Activated CD8-positive, alpha-beta T cell treated with anti-CD3 and anti-CD28 coated beads for 36 hours (primary cell): Measurements from ENCODE around the gene SORCS2. TPM values are rescaled to one million over a fixed set of nuclear protein-coding genes. Genes with fewer than 3 reads are reported as not detected.

Source experiments
- ATAC-seq: fragments of 200-7000 bp; cut with Tn5 transposase; one replicate; pipeline ENCODE4 v1.10.0; 2021; ENCODE audit warnings: mild to moderate bottlenecking, moderate library complexity
- CTCF ChIA-PET: fragments of 350-600 bp; sonication (Branson Sonifier 250); formaldehyde crosslinking; loops from one replicate; lab custom pipeline; 2021; ENCODE audit warnings: antibody characterized with exemption; lab: Charles Lee
- POLR2A ChIA-PET: fragments of 350-600 bp; sonication (Branson Sonifier 250); formaldehyde crosslinking; loops from one replicate; lab custom pipeline; 2021; ENCODE audit warnings: antibody characterized with exemption; lab: Charles Lee
- DNase-seq: peaks from one replicate; pipeline ENCODE4 v3.0.0-alpha.2; 2020
- H3K27ac Mint-ChIP-seq: one replicate; pipeline ENCODE4 v1.8.0; 2021; ENCODE audit warnings: mild to moderate bottlenecking, mixed read lengths
- H3K27me3 Mint-ChIP-seq: one replicate; pipeline ENCODE4 v1.8.0; 2021; ENCODE audit warnings: mixed read lengths
- H3K36me3 Mint-ChIP-seq: one replicate; pipeline ENCODE4 v1.8.0; 2021; ENCODE audit warnings: low read depth, mixed read lengths
- H3K4me1 Mint-ChIP-seq: one replicate; pipeline ENCODE4 v1.8.0; 2021; ENCODE audit warnings: low read depth, mixed read lengths
- H3K4me3 Mint-ChIP-seq: one replicate; pipeline ENCODE4 v1.8.0; 2021; ENCODE audit warnings: mild to moderate bottlenecking, moderate library complexity, mixed read lengths
- H3K9me3 Mint-ChIP-seq: one replicate; pipeline ENCODE4 v1.8.0; 2021; ENCODE audit warnings: mixed read lengths
- intact Hi-C: fragments of 100-400 bp; cut with micrococcal nuclease; formaldehyde crosslinking; loops from one replicate; pipeline ENCODE4 v1.10.0; 2022
- total RNA-seq, 2 experiments: library from RNA; stranded (reverse); gene quantifications; one replicate each; pipeline ENCODE4 v1.2.3, GENCODE V29; 2021
- TF ChIP-seq, protein P1 (sequence below): fragments of 200-600 bp; IDR thresholded peaks from one replicate; pipeline ENCODE4 v1.8.0; 2022; ENCODE audit warnings: antibody characterized with exemption, mild to moderate bottlenecking

The SORCS2 gene
- total RNA-seq, 2 experiments from 2014 or later, result 0.05 TPM; not detected in 1

DNA sequence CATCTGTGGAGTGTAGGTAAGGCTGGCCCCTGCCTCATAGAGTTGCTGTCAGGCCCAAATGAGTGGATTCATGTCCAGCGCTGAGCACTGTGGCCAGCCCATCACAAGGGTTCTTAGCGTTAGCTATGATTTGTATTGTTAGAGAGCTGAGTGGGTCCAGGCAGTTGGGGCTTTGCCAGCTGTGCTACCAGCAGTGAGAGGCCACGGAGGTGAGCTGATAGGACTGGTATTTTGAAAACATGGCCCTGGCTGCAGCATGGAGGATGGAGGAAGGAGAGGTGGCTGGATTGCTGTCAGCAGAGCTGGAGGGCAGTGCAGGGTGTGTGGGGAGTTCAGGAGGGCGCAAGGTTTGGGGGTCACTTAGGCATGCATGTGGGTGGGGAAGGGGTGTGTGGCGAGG lies 172.6 kb downstream of the SORCS2 start:
- ATAC-seq, result no peak
- ChIA-PET POLR2A (no interaction called here), CTCF (no interaction called here)
- no peak overlapping the region for H3K4me3 Mint-ChIP-seq
- H3K4me1 Mint-ChIP-seq, result no peaks in the 10 kb centered on the region
- no peaks in the 10 kb centered on the region for H3K36me3 Mint-ChIP-seq
- no peak for DNase-seq
- TF ChIP-seq, protein P1, sequence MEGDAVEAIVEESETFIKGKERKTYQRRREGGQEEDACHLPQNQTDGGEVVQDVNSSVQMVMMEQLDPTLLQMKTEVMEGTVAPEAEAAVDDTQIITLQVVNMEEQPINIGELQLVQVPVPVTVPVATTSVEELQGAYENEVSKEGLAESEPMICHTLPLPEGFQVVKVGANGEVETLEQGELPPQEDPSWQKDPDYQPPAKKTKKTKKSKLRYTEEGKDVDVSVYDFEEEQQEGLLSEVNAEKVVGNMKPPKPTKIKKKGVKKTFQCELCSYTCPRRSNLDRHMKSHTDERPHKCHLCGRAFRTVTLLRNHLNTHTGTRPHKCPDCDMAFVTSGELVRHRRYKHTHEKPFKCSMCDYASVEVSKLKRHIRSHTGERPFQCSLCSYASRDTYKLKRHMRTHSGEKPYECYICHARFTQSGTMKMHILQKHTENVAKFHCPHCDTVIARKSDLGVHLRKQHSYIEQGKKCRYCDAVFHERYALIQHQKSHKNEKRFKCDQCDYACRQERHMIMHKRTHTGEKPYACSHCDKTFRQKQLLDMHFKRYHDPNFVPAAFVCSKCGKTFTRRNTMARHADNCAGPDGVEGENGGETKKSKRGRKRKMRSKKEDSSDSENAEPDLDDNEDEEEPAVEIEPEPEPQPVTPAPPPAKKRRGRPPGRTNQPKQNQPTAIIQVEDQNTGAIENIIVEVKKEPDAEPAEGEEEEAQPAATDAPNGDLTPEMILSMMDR, result no peak
- H3K27ac Mint-ChIP-seq, result no peak overlapping the region
- intact Hi-C loops, result no loop called here
- no peaks in the 10 kb centered on the region for H3K9me3 Mint-ChIP-seq
- H3K27me3 Mint-ChIP-seq, result no peaks in the 10 kb centered on the region

DNA sequence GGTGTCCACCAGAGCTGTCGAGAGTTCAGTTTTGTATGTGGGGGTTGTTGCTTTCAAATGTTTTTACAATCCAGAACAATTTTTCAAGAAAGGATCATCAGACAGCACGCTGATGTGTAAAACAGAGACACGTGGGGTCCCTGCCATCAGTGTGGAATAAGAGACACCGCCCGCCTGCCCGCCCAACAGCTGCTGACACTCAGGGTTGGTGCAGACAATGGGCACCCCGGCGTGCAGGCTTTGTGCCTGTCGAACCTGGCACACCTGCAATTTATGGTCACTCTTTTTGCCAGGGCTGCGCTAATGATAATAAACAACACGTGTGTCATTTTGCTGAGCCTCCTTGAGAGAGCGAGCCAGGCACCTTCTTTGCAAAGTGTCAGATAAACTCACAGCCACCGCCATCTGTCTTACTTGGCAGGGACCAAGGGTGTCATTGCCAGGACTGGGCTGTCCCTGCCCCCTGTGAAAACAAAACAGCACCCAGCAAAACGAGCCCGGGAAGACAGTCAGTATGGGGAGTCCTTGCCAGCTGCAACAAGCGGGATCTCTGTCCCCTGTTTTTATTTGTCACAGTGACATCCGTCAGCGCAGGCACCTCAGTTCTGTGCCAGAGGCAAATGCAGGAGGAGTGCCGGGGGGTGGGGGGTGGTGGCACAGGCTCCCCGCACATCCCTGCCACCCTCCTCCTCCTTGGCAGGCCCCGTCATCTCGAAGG lies 173.3 kb downstream of the SORCS2 start:
- no peaks in the 10 kb centered on the region for H3K27me3 Mint-ChIP-seq
- H3K9me3 Mint-ChIP-seq, result no peaks in the 10 kb centered on the region
- H3K27ac Mint-ChIP-seq, result no peak overlapping the region
- no peaks in the 10 kb centered on the region for H3K36me3 Mint-ChIP-seq
- DNase-seq, result no peak
- ATAC-seq, result no peak
- ChIA-PET CTCF (no interaction called here), POLR2A (no interaction called here)
- intact Hi-C loops, result no loop called here
- TF ChIP-seq, protein P1, result no peak
- no peaks in the 10 kb centered on the region for H3K4me1 Mint-ChIP-seq
- no peak overlapping the region for H3K4me3 Mint-ChIP-seq

DNA sequence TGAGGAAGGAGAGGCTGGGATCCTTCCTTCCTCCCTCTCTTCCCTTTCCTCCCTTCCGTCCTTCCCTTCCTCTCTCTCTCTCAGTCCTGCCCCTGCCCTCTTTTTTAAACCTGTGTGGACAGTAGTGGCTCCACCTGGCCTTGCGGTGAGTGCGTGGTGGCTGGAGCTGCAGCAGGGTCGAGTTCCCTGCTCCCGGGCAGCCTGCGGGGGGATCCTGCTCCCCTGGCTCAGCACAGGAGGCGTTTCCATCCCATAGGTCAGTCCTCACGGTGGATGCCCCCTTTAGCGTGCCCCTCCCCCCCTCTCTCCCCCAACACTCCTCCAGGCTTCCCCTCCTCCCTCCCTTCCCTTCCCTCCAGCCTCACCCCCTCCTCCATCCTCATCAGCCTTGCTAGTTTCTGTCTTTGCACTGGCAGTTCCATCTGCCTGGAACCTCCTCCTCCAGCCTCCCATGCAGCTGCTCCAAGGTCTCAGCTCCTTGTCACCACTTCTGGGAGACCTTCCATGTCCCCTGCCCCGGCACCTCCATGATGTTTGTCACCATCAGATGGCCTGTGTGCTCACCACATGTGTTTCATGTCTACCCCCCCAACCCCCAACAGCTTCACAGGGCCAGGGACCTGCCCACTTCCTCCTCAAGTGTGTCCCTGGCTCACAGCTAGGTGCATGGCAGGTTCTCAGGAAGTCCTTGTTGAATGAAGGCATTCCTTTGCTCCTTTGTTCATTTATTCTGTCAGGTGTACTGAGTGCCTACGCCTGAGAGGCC lies 174.0 kb downstream of the SORCS2 start:
- TF ChIP-seq, protein P1, result no peak
- Mint-ChIP-seq H3K9me3 (no peaks in the 10 kb centered on the region), H3K4me1 (no peaks in the 10 kb centered on the region), H3K27me3 (no peaks in the 10 kb centered on the region), H3K27ac (no peak overlapping the region), H3K36me3 (no peaks in the 10 kb centered on the region), H3K4me3 (no peak overlapping the region)
- no peak for DNase-seq
- POLR2A ChIA-PET, result no interaction called here
- CTCF ChIA-PET, result no interaction called here
- intact Hi-C loops, result no loop called here
- no peak for ATAC-seq

DNA sequence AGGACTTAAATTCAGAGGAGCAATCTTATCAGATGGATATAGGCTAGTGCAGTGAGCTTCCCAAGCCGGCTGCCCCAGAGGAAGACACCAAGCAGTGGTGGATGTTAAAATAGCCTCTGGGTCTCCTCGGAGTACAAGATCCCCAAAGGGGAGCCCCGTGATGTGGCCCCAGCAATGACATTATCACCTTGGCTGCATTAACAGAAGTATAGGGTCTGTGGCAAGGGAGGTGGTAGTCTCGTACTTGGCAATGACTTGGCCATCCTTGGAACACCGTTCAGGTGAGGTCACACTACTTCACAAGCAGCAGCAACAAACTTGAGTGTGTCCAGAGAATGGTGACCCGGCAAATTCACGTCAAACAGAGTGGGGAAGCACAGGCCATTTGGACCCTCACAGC lies 174.6 kb downstream of the SORCS2 start:
- ChIA-PET CTCF (no interaction called here), POLR2A (no interaction called here)
- H3K4me3 Mint-ChIP-seq, result no peak overlapping the region
- no peaks in the 10 kb centered on the region for H3K4me1 Mint-ChIP-seq
- DNase-seq (no peak), ATAC-seq (no peak)
- H3K27ac Mint-ChIP-seq, result no peak overlapping the region
- intact Hi-C loops, result no loop called here
- no peaks in the 10 kb centered on the region for H3K9me3 Mint-ChIP-seq
- no peaks in the 10 kb centered on the region for H3K36me3 Mint-ChIP-seq
- H3K27me3 Mint-ChIP-seq, result no peaks in the 10 kb centered on the region
- TF ChIP-seq, protein P1, result no peak

DNA sequence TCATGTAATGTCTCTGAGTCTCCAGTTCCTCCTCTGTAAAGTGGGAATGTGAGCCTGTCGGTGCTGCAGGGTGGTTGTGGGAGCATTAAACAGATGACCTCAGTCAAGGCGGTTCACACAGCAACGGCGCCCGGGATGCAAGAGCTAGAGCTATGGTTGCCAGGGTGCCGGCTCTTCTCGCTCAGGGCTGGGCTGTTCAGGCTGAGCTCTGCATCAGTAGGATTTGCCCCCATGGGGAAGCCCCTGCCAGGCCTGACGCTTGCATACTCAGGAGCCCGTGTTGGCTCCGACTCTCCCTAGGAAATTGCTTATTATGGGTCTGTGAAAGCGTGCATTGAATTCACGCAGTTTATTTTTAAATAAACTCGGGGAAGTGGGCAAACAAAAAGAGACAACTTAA lies 175.1 kb downstream of the SORCS2 start:
- H3K4me3 Mint-ChIP-seq, result no peak overlapping the region
- no peak overlapping the region for H3K27ac Mint-ChIP-seq
- no peaks in the 10 kb centered on the region for H3K4me1 Mint-ChIP-seq
- ATAC-seq (no peak), DNase-seq (no peak)
- intact Hi-C loops, result no loop called here
- H3K27me3 Mint-ChIP-seq, result no peaks in the 10 kb centered on the region
- no peaks in the 10 kb centered on the region for H3K36me3 Mint-ChIP-seq
- TF ChIP-seq, protein P1, result no peak
- ChIA-PET CTCF (no interaction called here), POLR2A (no interaction called here)
- H3K9me3 Mint-ChIP-seq, result no peaks in the 10 kb centered on the region
